Measurements from ENCODE around the gene LRCH1. TPM values are rescaled to one million over a fixed set of nuclear protein-coding genes. Genes with fewer than 3 reads are reported as not detected.

The LRCH1 gene
- polyA plus RNA-seq, 1 donor: 16.3 TPM

DNA sequence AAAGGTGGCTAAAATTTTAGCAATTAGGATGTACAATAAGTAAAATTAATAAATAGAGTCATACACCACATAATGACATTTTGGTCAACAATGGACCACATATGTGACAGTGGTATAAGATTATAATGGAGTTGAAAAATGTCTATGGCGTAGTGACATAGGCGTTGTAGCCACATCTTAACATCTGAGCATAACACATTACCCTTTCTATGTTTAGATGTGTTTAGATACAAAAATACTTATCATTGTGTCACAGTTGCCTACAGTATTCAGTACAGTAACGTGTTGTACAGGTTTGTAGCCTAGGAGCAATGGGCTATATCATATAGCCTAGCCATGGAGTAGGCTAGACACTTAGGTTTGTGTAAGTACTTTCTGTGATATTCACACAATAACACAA, 111.2 kb downstream of the LRCH1 start:
- no peak overlapping the region for H3K27ac ChIP-seq (ENCODE audit: low read length)

DNA sequence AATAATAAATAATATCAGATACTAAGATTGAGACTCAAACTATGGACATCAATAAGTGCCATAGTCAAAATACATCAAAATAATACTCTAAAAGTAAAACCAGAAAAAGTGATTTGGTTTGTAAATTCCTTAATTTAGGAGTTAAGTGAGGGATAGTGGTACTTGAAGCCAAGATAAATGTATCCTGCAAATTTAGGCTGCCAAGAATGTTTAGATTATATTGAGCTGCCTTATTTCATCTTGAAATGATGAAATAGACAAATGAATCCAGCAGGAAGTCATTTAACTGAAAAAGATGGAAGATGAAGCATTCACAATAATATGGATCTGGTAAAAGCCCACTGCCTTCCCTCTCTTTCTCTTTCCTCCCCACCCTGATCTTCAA, 112.3 kb downstream of the LRCH1 start:
- Histone ChIP-seq H3K27ac (ENCODE audit: low read length) (peak overlapping the region; percentile 67), H3K4me1 (ENCODE audit: control insufficient read depth, insufficient read depth, low read length) (peaks cover 60% of the 10 kb centered on the region), H3K36me3 (ENCODE audit: control insufficient read depth, insufficient read depth, low read length) (peaks cover 5% of the 10 kb centered on the region), H3K27me3 (ENCODE audit: control insufficient read depth, insufficient read depth, low read length) (no peaks in the 10 kb centered on the region), H3K9me3 (ENCODE audit: control insufficient read depth, low read depth, low read length) (no peaks in the 10 kb centered on the region), H3K4me3 (ENCODE audit: low read length) (no peak overlapping the region)
- DNase-seq: no peak

More for the DNA sequence above, 111.2 kb downstream of the LRCH1 start:
- H3K36me3 ChIP-seq (ENCODE audit: control insufficient read depth, insufficient read depth, low read length): no peaks in the 10 kb centered on the region
- 100% methylated on average over 1 of the region's 3 CpGs for WGBS (ENCODE audit: insufficient coverage, low lambda C conversion rate)
- no peak for DNase-seq
- peaks cover 67% of the 10 kb centered on the region for H3K4me1 ChIP-seq (ENCODE audit: control insufficient read depth, insufficient read depth, low read length)
- H3K9me3 ChIP-seq (ENCODE audit: control insufficient read depth, low read depth, low read length): no peaks in the 10 kb centered on the region
- H3K4me3 ChIP-seq (ENCODE audit: low read length): no peak overlapping the region
- H3K27me3 ChIP-seq (ENCODE audit: control insufficient read depth, insufficient read depth, low read length): no peaks in the 10 kb centered on the region

DNA sequence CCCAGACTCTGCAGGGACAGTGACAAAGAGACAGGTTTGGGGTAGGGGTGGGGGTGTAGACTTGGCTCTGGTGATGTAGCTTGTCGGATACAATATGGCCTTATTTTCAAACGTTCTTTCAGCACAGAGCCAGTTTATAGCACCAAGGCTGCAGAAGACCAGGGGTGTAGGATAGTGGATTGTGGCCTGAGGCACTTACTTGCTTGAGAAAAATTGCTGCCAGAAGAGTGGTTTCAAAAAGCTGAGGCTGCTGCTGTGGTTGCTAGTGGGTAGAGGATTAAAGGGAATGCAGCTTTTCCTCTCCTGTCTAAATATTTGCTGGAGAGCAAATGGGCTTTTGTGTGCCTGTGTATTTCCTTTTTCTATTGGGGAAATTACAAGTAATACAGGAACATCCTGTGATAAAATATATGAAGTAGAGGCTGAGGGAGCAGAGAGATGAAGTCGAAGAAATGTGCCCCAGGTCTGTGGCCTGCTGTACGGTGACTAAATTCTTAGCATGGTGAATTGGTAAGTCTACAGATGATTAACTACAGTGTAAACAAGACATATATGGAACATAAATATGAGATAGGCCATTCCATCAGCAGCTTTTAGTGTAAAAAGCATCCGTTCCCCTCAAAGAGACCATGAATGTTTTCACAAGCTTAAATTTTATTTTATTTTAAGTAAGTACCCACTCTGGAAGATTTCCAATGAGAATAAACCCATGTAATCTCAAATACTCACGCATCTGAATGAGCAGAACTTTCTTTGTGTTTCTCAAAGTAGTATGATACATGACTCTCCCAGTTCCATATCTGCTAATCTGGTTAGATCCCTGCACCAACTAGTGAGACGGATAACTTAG, 112.9 kb downstream of the LRCH1 start:
- Histone ChIP-seq H3K4me1 (ENCODE audit: control insufficient read depth, insufficient read depth, low read length) (peaks cover 54% of the 10 kb centered on the region), H3K9me3 (ENCODE audit: control insufficient read depth, low read depth, low read length) (no peaks in the 10 kb centered on the region), H3K27me3 (ENCODE audit: control insufficient read depth, insufficient read depth, low read length) (no peaks in the 10 kb centered on the region), H3K36me3 (ENCODE audit: control insufficient read depth, insufficient read depth, low read length) (peaks cover 10% of the 10 kb centered on the region), H3K4me3 (ENCODE audit: low read length) (no peak overlapping the region), H3K27ac (ENCODE audit: low read length) (peak overlapping the region; percentile 67)
- WGBS (ENCODE audit: insufficient coverage, low lambda C conversion rate): 5% methylated on average over 3 of the region's 7 CpGs
- peak in 1 of 2 donors; percentile 68 for DNase-seq

DNA sequence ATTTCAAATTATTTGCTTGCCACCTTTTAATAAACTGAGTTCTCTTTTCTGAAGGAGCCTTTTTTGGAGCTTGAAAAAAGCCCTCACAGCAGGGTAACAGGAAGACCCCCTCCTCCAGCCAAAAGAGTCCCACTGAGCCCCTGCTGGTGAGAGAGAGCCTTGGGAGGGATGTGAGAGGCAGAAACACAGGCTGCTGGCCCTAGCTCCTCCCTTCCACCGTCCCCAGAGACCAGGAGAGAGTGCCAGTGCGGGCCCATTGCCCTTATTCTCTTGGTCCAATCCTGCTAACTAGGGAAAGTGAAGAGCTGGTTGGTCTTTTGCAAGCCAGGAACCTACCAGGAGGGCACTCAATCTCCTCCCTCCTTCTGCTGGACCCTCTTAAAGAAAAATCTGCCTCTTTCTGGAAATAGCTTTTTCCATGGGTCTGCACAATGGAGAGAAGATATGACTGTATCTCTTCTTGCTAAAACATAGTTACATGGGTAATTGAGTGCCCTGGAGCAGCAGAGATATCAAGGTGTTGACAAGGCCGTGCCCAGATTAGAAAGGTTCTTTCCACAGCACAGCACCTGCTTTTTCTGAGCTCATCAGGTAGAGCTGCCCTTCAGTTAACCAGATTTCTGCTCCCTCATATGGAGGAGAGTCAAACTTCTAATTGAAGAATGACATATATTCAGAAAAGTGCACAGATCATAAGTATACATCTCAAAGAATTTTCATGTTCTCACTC, 113.9 kb downstream of the LRCH1 start:
- Histone ChIP-seq H3K27me3 (ENCODE audit: control insufficient read depth, insufficient read depth, low read length) (no peaks in the 10 kb centered on the region), H3K4me1 (ENCODE audit: control insufficient read depth, insufficient read depth, low read length) (peaks cover 49% of the 10 kb centered on the region), H3K9me3 (ENCODE audit: control insufficient read depth, low read depth, low read length) (no peaks in the 10 kb centered on the region), H3K27ac (ENCODE audit: low read length) (peak overlapping the region; percentile 67), H3K4me3 (ENCODE audit: low read length) (no peak overlapping the region), H3K36me3 (ENCODE audit: control insufficient read depth, insufficient read depth, low read length) (peaks cover 13% of the 10 kb centered on the region)
- no CpG with 5 or more reads among the region's 3 CpGs for WGBS (ENCODE audit: insufficient coverage, low lambda C conversion rate)
- peak in 1 of 2 donors; percentile 75 for DNase-seq

DNA sequence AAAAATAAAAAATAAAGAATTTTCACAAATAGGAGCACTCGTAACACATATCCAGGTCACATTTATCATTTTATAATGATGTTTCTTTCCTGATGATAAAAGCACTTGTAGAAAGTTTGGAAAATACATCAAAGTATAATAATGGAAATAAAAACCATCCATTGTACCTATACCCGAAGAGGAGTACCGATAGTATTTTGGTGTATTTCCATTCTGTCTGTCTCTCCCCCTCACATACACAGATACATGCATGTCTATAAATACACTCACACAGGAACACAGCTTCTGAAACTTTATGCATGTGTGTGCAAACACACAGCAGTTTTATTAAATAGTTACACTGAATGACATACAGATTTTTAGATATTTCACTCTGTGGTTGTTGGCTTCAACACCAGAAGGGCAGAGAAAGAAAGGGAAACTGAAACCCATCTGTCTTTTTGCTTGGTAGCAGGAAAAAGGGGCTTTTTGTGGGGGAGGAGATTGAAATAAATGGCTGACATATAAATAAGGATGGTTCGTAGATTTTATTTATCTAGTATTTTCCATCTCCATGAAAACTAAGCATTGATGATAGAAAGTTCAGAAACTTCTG, 114.8 kb downstream of the LRCH1 start:
- Histone ChIP-seq H3K27ac (ENCODE audit: low read length) (no peak overlapping the region), H3K36me3 (ENCODE audit: control insufficient read depth, insufficient read depth, low read length) (peaks cover 13% of the 10 kb centered on the region), H3K27me3 (ENCODE audit: control insufficient read depth, insufficient read depth, low read length) (no peaks in the 10 kb centered on the region), H3K4me3 (ENCODE audit: low read length) (no peak overlapping the region), H3K4me1 (ENCODE audit: control insufficient read depth, insufficient read depth, low read length) (peaks cover 40% of the 10 kb centered on the region), H3K9me3 (ENCODE audit: control insufficient read depth, low read depth, low read length) (no peaks in the 10 kb centered on the region)
- WGBS (ENCODE audit: insufficient coverage, low lambda C conversion rate): 100% methylated on average over 1 of the region's 4 CpGs
- DNase-seq: no peak

DNA sequence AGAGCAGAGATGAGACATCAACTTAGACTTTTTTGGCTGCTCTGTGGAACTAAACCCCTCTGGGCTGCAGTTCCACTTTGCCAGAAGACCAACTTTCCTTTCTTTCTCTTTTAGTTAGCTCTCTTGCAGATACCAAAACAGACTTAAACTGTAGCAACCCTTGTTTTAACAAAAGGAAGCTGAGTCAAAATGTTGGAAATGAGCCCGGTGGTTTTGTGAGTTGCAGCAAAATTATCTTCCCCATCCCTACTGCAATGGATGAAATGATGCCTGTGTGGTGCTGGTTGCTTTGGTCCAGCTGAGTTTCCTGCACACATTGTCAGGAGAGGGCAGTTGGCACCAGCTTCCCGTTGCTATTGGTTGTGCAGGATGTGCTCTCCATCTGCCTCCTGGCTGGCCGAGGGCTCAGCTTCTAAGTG, 115.3 kb downstream of the LRCH1 start:
- no CpG with 5 or more reads among the region's 3 CpGs for WGBS (ENCODE audit: insufficient coverage, low lambda C conversion rate)
- no peaks in the 10 kb centered on the region for H3K9me3 ChIP-seq (ENCODE audit: control insufficient read depth, low read depth, low read length)
- H3K36me3 ChIP-seq (ENCODE audit: control insufficient read depth, insufficient read depth, low read length): peaks cover 13% of the 10 kb centered on the region
- H3K27ac ChIP-seq (ENCODE audit: low read length): no peak overlapping the region
- DNase-seq: no peak
- peaks cover 35% of the 10 kb centered on the region for H3K4me1 ChIP-seq (ENCODE audit: control insufficient read depth, insufficient read depth, low read length)
- H3K27me3 ChIP-seq (ENCODE audit: control insufficient read depth, insufficient read depth, low read length): no peaks in the 10 kb centered on the region
- H3K4me3 ChIP-seq (ENCODE audit: low read length): no peak overlapping the region

DNA sequence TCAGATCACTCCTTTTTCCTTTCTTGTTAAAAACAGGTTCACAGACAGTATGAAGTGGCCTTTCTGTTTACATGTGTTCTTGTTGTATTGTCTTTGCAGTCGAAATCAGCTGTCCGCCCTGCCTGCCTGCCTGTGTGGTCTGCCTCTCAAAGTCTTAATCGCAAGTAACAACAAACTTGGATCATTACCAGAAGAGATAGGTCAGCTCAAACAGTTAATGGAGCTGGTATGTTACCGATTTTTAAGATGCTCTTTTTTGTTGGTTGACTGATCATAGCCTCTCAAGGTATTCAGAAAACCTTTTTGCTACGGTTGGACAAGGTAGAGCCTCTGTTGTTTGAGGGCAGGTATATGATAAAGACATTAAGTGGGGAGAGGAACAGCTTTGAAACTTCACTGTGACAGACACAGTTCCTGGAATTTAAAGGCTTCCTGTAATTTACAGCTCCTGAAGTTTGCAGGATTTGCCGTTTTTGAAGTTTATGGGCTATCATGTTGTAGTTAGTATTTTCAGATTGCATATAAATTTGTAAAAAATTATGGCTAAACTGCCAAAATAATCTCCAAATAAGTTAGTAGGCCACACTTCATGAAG, 116.1 kb downstream of the LRCH1 start:
- no peak overlapping the region for H3K27ac ChIP-seq (ENCODE audit: low read length)
- peaks cover 13% of the 10 kb centered on the region for H3K36me3 ChIP-seq (ENCODE audit: control insufficient read depth, insufficient read depth, low read length)
- peaks cover 30% of the 10 kb centered on the region for H3K4me1 ChIP-seq (ENCODE audit: control insufficient read depth, insufficient read depth, low read length)
- H3K9me3 ChIP-seq (ENCODE audit: control insufficient read depth, low read depth, low read length): no peaks in the 10 kb centered on the region
- no peak overlapping the region for H3K4me3 ChIP-seq (ENCODE audit: low read length)
- no peaks in the 10 kb centered on the region for H3K27me3 ChIP-seq (ENCODE audit: control insufficient read depth, insufficient read depth, low read length)
- WGBS (ENCODE audit: insufficient coverage, low lambda C conversion rate): 63% methylated on average over 1 of the region's 6 CpGs
- DNase-seq: no peak

DNA sequence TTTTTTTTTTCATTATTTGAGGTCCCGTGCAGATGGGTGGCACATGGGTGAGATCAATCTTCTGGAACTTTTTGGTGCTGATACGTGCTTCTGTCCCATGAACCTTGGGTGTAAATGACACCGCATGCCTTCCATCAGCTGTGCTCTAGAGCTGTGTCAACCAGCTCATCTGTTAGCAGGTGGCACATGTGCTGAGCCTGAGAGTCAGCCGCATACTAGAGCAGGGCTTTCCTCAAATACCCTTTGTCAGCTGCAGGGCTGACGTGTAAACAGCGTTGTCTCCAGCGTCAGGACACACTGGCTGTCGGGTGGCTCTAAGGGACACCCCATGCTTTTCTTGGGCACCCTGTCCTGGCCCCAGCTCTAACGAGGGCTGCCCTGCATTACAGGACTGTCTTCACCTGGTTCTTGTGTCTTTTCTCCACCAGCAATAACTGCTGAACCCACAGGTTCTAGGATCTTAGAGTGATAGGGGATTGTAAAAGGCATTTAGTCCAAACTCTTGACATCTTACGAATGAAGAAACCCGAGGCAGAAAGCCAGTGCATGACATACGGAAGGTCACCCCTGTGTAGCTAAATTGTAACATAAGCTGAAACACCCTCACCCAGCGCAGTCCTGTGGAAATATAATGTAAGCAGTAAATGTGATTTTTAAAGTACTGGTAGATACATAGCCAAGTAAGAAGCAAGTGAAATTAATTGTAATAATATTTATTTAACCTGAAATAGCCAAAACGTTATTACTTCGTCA, 119.5 kb downstream of the LRCH1 start:
- Histone ChIP-seq H3K27me3 (ENCODE audit: control insufficient read depth, insufficient read depth, low read length) (no peaks in the 10 kb centered on the region), H3K4me3 (ENCODE audit: low read length) (no peak overlapping the region), H3K9me3 (ENCODE audit: control insufficient read depth, low read depth, low read length) (no peaks in the 10 kb centered on the region), H3K36me3 (ENCODE audit: control insufficient read depth, insufficient read depth, low read length) (peaks cover 13% of the 10 kb centered on the region), H3K27ac (ENCODE audit: low read length) (no peak overlapping the region), H3K4me1 (ENCODE audit: control insufficient read depth, insufficient read depth, low read length) (no peaks in the 10 kb centered on the region)
- WGBS (ENCODE audit: insufficient coverage, low lambda C conversion rate): 100% methylated on average over 2 of the region's 15 CpGs
- no peak for DNase-seq

DNA sequence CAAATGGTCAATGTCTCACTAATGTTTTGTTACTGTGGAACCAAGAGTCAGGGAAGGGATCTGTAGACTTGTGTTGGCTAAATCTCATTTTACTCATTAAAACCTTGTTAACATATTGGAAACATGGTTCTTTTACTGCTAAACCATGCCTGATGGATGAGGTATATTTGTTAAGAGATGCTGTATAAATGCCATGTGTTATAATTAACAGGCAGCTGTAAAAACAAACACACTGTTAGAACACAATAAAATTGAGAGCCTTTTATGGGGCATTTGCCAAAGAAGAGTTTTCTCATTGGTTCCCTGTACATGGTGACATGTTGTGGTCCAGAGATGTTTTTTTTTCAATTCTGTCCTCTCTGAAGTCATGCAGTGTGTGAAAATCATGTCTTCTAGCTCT, 122.0 kb downstream of the LRCH1 start:
- Histone ChIP-seq H3K27ac (ENCODE audit: low read length) (no peak overlapping the region), H3K4me1 (ENCODE audit: control insufficient read depth, insufficient read depth, low read length) (peaks cover 2% of the 10 kb centered on the region), H3K27me3 (ENCODE audit: control insufficient read depth, insufficient read depth, low read length) (no peaks in the 10 kb centered on the region), H3K36me3 (ENCODE audit: control insufficient read depth, insufficient read depth, low read length) (peaks cover 10% of the 10 kb centered on the region), H3K9me3 (ENCODE audit: control insufficient read depth, low read depth, low read length) (no peaks in the 10 kb centered on the region), H3K4me3 (ENCODE audit: low read length) (no peak overlapping the region)
- DNase-seq: no peak

DNA sequence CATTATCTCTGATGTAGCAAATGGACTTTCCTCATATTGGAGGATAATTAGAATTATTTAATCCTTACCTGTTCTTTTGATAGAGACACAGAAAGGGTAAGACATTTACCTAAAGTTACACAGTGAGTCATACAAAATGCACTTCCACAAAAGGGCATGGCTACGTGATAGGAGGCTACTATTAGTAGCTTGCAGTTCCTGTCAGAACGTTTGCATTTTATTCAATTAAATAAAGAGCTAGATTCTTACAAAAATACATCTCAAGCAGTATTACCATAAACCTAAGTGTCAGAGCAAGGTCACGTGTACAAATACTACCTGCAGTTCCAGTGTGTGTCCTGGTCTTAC, 123.4 kb downstream of the LRCH1 start:
- Histone ChIP-seq H3K4me1 (ENCODE audit: control insufficient read depth, insufficient read depth, low read length) (peaks cover 5% of the 10 kb centered on the region), H3K4me3 (ENCODE audit: low read length) (no peak overlapping the region), H3K27ac (ENCODE audit: low read length) (no peak overlapping the region), H3K36me3 (ENCODE audit: control insufficient read depth, insufficient read depth, low read length) (no peaks in the 10 kb centered on the region), H3K9me3 (ENCODE audit: control insufficient read depth, low read depth, low read length) (no peaks in the 10 kb centered on the region), H3K27me3 (ENCODE audit: control insufficient read depth, insufficient read depth, low read length) (no peaks in the 10 kb centered on the region)
- no peak for DNase-seq
- WGBS (ENCODE audit: insufficient coverage, low lambda C conversion rate): 100% methylated on average over 1 of the region's 3 CpGs

Data from large intestine (tissue), 3 donors.